ENCODE data around the gene UBE2Z. TPM values are rescaled to one million over a fixed set of nuclear protein-coding genes. Genes with fewer than 3 reads are reported as not detected.
"Not testable (repeated sequence)": the region's sequence is repeated elsewhere in the genome, so short reads cannot be mapped to it uniquely, and the experiment has no call there.

Gene UBE2Z
- total RNA-seq, 2 donors from 2014 or later, result 90.2 to 99.0 TPM

- H3K9ac ChIP-seq (ENCODE audit: extremely low read depth, low read length, poor library complexity, severe bottlenecking), result no peak overlapping the region
- no peaks in the 10 kb centered on the region for H3K9me3 ChIP-seq (ENCODE audit: control insufficient read depth, low read length)
- peak overlapping the region; percentile 83 for H3K27ac Mint-ChIP-seq
- H3K9me3 Mint-ChIP-seq, result no peaks in the 10 kb centered on the region
- H3K4me1 Mint-ChIP-seq, result peaks cover 47% of the 10 kb centered on the region
- peak; percentile 58 for DNase-seq
- no peak overlapping the region for H3K4me3 ChIP-seq (ENCODE audit: low read length)
- 77 to 84% methylated on average over 10 to 11 of the region's 11 CpGs for WGBS, 2 experiments (ENCODE audit: insufficient coverage in 1 of 2, insufficient read length in 1 of 2)
- H3K4me3 Mint-ChIP-seq, result peak overlapping the region; percentile 40
- H3K27me3 Mint-ChIP-seq (ENCODE audit: insufficient read depth), result peaks cover 2% of the 10 kb centered on the region
- H3K27ac ChIP-seq (ENCODE audit: low read depth, low read length), result no peak overlapping the region
- no peaks in the 10 kb centered on the region for H3K27me3 ChIP-seq (ENCODE audit: control insufficient read depth, insufficient read depth, low read length, poor library complexity, severe bottlenecking)
- H3K36me3 ChIP-seq (ENCODE audit: control insufficient read depth, insufficient read depth, low read length), result no peaks in the 10 kb centered on the region
- no peaks in the 10 kb centered on the region for H3K36me3 Mint-ChIP-seq (ENCODE audit: low read depth)
- TF ChIP-seq CTCF (conservative IDR thresholded peaks at IDR 0.05), result no peak
- H3K4me1 ChIP-seq (ENCODE audit: control insufficient read depth, insufficient read depth, low read length), result peaks cover 23% of the 10 kb centered on the region
Observed at GRCh38 chr17:48871551-48872351, 36.5 kb upstream of the UBE2Z start.

GRCh38 chr17:48872409-48872808 is 35.8 kb upstream of the UBE2Z start:
- not testable (repeated sequence) for H3K27ac ChIP-seq (ENCODE audit: low read depth, low read length); H3K36me3 ChIP-seq (ENCODE audit: control insufficient read depth, insufficient read depth, low read length); H3K9ac ChIP-seq (ENCODE audit: extremely low read depth, low read length, poor library complexity, severe bottlenecking); H3K9me3 ChIP-seq (ENCODE audit: control insufficient read depth, low read length); H3K9me3 Mint-ChIP-seq; DNase-seq; H3K27me3 ChIP-seq (ENCODE audit: control insufficient read depth, insufficient read depth, low read length, poor library complexity, severe bottlenecking); H3K36me3 Mint-ChIP-seq (ENCODE audit: low read depth); H3K4me3 ChIP-seq (ENCODE audit: low read length); H3K27me3 Mint-ChIP-seq (ENCODE audit: insufficient read depth)
- H3K27ac Mint-ChIP-seq, result peak overlapping the region; percentile 83
- peaks cover 47% of the 10 kb centered on the region for H3K4me1 Mint-ChIP-seq
- peaks cover 23% of the 10 kb centered on the region for H3K4me1 ChIP-seq (ENCODE audit: control insufficient read depth, insufficient read depth, low read length)
- WGBS, 2 experiments (ENCODE audit: insufficient coverage in 1 of 2, insufficient read length in 1 of 2), result 63 to 93% methylated on average over 2 to 3 of the region's 3 CpGs
- peak overlapping the region; percentile 40 for H3K4me3 Mint-ChIP-seq

GRCh38 chr17:48873209-48873608 is 35.0 kb upstream of the UBE2Z start:
- no peaks in the 10 kb centered on the region for H3K36me3 ChIP-seq (ENCODE audit: control insufficient read depth, insufficient read depth, low read length)
- H3K4me3 Mint-ChIP-seq, result no peak overlapping the region
- H3K27ac Mint-ChIP-seq, result no peak overlapping the region
- H3K27me3 ChIP-seq (ENCODE audit: control insufficient read depth, insufficient read depth, low read length, poor library complexity, severe bottlenecking), result no peaks in the 10 kb centered on the region
- peak; percentile 45 for DNase-seq
- H3K9me3 Mint-ChIP-seq, result no peaks in the 10 kb centered on the region
- 93% methylated on average over 1 of the region's 1 CpG; no CpG with 5 or more reads in 1 of the 2 experiments for WGBS, 2 experiments (ENCODE audit: insufficient coverage in 1 of 2, insufficient read length in 1 of 2)
- peaks cover 23% of the 10 kb centered on the region for H3K4me1 ChIP-seq (ENCODE audit: control insufficient read depth, insufficient read depth, low read length)
- H3K27me3 Mint-ChIP-seq (ENCODE audit: insufficient read depth), result peaks cover 6% of the 10 kb centered on the region
- no peak overlapping the region for H3K4me3 ChIP-seq (ENCODE audit: low read length)
- peaks cover 47% of the 10 kb centered on the region for H3K4me1 Mint-ChIP-seq
- H3K9ac ChIP-seq (ENCODE audit: extremely low read depth, low read length, poor library complexity, severe bottlenecking), result no peak overlapping the region
- H3K36me3 Mint-ChIP-seq (ENCODE audit: low read depth), result no peaks in the 10 kb centered on the region
- no peak overlapping the region for H3K27ac ChIP-seq (ENCODE audit: low read depth, low read length)
- TF ChIP-seq CTCF (conservative IDR thresholded peaks at IDR 0.05), result no peak
- H3K9me3 ChIP-seq (ENCODE audit: control insufficient read depth, low read length), result no peaks in the 10 kb centered on the region

All from endodermal cell (in vitro differentiated cells).